GM19468 (cell line): ENCODE measurements around the gene SPATA18.
"Not testable (repeated sequence)": the region's sequence is repeated elsewhere in the genome, so short reads cannot be mapped to it uniquely, and the experiment has no call there.

Experiments used
- ATAC-seq: cut with Tn5 transposase; IDR thresholded peaks from one replicate; pipeline ENCODE4 v1.9.1; 2021; ENCODE audit warnings: mild to moderate bottlenecking, moderate library complexity, moderate number of reproducible peaks; ENCODE audit not compliant: unreplicated experiment; ENCODE audit errors: extremely low read depth

SPATA18 gene

GRCh38 chr4:52051615-52052474 lies 741 bp downstream of the SPATA18 start:
- ATAC-seq, result no peak

GRCh38 chr4:52052475-52052780 lies 1.3 kb downstream of the SPATA18 start:
- ATAC-seq, result peak; percentile 72

GRCh38 chr4:52054254-52054653 lies 3.1 kb downstream of the SPATA18 start:
- no peak for ATAC-seq

GRCh38 chr4:52057196-52057595 lies 6.1 kb downstream of the SPATA18 start:
- no peak for ATAC-seq

- ATAC-seq, result no peak
These were observed 7.2 kb downstream of the SPATA18 start for GRCh38 chr4:52058275-52058674.

GRCh38 chr4:52059372-52059771 lies 8.3 kb downstream of the SPATA18 start:
- no peak for ATAC-seq

- no peak for ATAC-seq
These were observed 18.5 kb downstream of the SPATA18 start for GRCh38 chr4:52069571-52069970.

GRCh38 chr4:52071791-52072546 lies 20.9 kb downstream of the SPATA18 start:
- no peak for ATAC-seq

GRCh38 chr4:52076731-52077130 lies 25.6 kb downstream of the SPATA18 start:
- no peak for ATAC-seq

- ATAC-seq, result no peak
These were observed 28.6 kb downstream of the SPATA18 start for GRCh38 chr4:52079659-52080058.

GRCh38 chr4:52081216-52081615 lies 30.1 kb downstream of the SPATA18 start:
- no peak for ATAC-seq

GRCh38 chr4:52086425-52086824 lies 35.3 kb downstream of the SPATA18 start:
- not testable (repeated sequence) for ATAC-seq

- no peak for ATAC-seq
These were observed 40.7 kb downstream of the SPATA18 start for GRCh38 chr4:52091801-52092200.

GRCh38 chr4:52093466-52093865 lies 42.4 kb downstream of the SPATA18 start:
- ATAC-seq, result no peak

- no peak for ATAC-seq
These were observed 43.5 kb downstream of the SPATA18 start for GRCh38 chr4:52094376-52095145.

- ATAC-seq, result no peak
These were observed 44.3 kb downstream of the SPATA18 start for GRCh38 chr4:52095374-52095773.

GRCh38 chr4:52096048-52096447 lies 44.9 kb downstream of the SPATA18 start:
- no peak for ATAC-seq

GRCh38 chr4:52098618-52099017 lies 47.5 kb downstream of the SPATA18 start:
- ATAC-seq, result no peak

- ATAC-seq, result peak; percentile 62
These were observed 48.9 kb downstream of the SPATA18 start for GRCh38 chr4:52099860-52100461.

- no peak for ATAC-seq
These were observed 51.5 kb downstream of the SPATA18 start for GRCh38 chr4:52102587-52102986.
